Osteocyte (in vitro differentiated cells): ENCODE measurements around the gene GPC4. TPM values are rescaled to one million over a fixed set of nuclear protein-coding genes. Genes with fewer than 3 reads are reported as not detected.

Experiments used
- DNase-seq: peaks from one replicate; pipeline ENCODE4 v3.0.0; 2021; ENCODE audit warnings: mixed read lengths; ENCODE audit not compliant: unreplicated experiment; ENCODE audit errors: extremely low spot score
- H3K27ac Mint-ChIP-seq: one replicate; pipeline ENCODE4 v1.8.0; 2021; ENCODE audit warnings: mild to moderate bottlenecking, mixed read lengths; ENCODE audit not compliant: unreplicated experiment
- H3K27me3 Mint-ChIP-seq: one replicate; pipeline ENCODE4 v1.8.0; 2021; ENCODE audit warnings: mixed read lengths; ENCODE audit not compliant: unreplicated experiment
- H3K36me3 Mint-ChIP-seq: one replicate; pipeline ENCODE4 v1.8.0; 2021; ENCODE audit warnings: mixed read lengths; ENCODE audit not compliant: unreplicated experiment
- H3K4me1 Mint-ChIP-seq: one replicate; pipeline ENCODE4 v1.8.0; 2021; ENCODE audit warnings: mixed read lengths; ENCODE audit not compliant: unreplicated experiment
- H3K4me3 Mint-ChIP-seq: one replicate; pipeline ENCODE4 v1.8.0; 2021; ENCODE audit warnings: mild to moderate bottlenecking, moderate library complexity, mixed read lengths; ENCODE audit not compliant: unreplicated experiment
- H3K9me3 Mint-ChIP-seq: one replicate; pipeline ENCODE4 v1.8.0; 2021; ENCODE audit warnings: mixed read lengths; ENCODE audit not compliant: unreplicated experiment
- CTCF ChIP-seq: fragments of 200-600 bp; sonication (generic); IDR thresholded peaks from 2 replicates; pipeline ENCODE4 v1.5.0; 2021; ENCODE audit warnings: antibody characterized with exemption, mild to moderate bottlenecking, moderate library complexity
- total RNA-seq: library from RNA; stranded (reverse); gene quantifications from 2 replicates; pipeline ENCODE4 v1.2.1, GENCODE V29; 2021

Gene GPC4
- total RNA-seq, 1 donor from 2014 or later: 98.0 TPM

DNA sequence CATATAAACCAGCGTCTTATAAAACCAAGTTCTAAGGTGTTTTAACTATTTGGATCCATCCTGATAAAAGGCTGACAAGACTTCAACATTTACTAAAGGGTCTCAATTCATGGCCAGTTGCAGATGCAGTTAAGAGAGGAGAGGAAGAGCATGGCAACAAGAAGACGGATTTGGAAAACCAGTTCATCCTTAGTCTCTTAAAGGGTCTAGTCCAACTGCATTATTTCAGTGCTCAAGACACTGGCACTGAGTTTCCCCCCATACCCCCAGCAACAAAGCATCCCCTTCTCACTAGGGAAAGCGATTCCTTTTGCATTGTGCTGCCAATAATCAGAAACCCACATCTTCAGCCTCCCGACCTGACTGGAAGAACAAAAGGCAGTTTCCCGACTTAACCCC lies 106.8 kb downstream of the GPC4 start:
- no peak overlapping the region for H3K27ac Mint-ChIP-seq
- H3K27me3 Mint-ChIP-seq: no peaks in the 10 kb centered on the region
- no peaks in the 10 kb centered on the region for H3K9me3 Mint-ChIP-seq
- TF ChIP-seq CTCF: no peak
- no peak for DNase-seq
- peaks cover 25% of the 10 kb centered on the region for H3K36me3 Mint-ChIP-seq
- peaks cover 14% of the 10 kb centered on the region for H3K4me1 Mint-ChIP-seq
- no peak overlapping the region for H3K4me3 Mint-ChIP-seq

DNA sequence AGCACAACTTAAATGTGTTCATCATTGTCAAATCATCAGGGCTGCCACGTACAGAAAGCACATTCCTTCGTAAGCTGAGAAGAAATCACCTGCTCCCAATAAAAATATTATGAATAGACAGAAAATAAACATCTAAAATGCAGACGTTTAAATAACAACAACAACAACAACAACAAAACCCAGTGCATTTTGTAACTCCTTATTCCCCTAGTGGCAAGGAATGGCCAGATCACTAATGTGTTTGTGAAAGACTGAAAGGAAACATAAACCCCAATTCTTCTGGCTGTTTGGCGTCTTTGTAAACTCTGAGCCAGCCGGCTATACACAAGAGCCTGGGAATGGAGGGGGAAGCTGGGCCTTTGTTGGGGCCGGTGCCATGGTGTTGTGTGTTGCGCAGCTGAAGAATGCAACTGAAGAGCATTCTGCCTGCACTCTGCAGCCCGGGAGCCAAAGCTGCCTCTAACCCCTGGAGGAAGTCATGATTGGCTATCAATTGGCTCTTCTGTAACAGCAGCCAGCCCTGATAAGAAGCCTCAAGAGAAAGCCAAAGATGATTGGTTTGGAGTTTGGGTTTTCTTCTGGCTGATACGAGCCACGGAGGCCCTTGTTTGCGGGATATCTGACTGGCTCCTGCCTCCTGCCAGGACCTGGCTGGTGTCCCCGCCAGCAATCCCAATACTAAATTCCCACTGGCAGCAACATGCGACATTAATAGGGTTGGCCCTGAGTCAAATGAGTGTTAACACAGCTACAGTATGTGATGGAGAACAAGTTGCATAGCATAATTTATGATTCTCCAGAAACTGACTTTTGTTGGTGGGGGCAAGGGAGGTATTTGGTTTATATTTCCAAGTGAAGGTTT lies 107.4 kb downstream of the GPC4 start:
- TF ChIP-seq CTCF: no peak
- H3K4me1 Mint-ChIP-seq: peaks cover 14% of the 10 kb centered on the region
- DNase-seq: no peak
- peaks cover 27% of the 10 kb centered on the region for H3K36me3 Mint-ChIP-seq
- H3K4me3 Mint-ChIP-seq: no peak overlapping the region
- no peaks in the 10 kb centered on the region for H3K9me3 Mint-ChIP-seq
- H3K27me3 Mint-ChIP-seq: no peaks in the 10 kb centered on the region
- no peak overlapping the region for H3K27ac Mint-ChIP-seq

DNA sequence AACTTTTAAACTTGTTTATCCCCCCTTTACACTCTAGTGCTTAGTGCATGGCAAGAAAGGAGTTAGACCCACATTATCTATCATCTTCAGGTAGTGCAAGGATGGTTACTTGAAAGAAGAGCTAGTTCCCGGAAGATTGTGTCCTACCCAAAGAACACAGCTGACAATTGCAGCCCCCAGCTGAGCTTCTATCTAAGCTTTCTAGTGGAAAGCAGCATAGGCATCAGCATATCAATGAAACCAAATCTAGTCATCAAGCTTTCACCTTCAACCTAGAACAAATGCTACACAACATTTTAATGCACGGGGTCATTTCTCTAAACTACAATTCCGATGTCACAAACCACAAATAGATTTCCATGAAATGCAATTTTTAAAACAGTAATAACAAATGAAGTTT lies 108.2 kb downstream of the GPC4 start:
- Mint-ChIP-seq H3K36me3 (peaks cover 30% of the 10 kb centered on the region), H3K27ac (no peak overlapping the region), H3K9me3 (no peaks in the 10 kb centered on the region), H3K4me3 (no peak overlapping the region), H3K27me3 (no peaks in the 10 kb centered on the region), H3K4me1 (peaks cover 14% of the 10 kb centered on the region)
- no peak for TF ChIP-seq CTCF
- DNase-seq: no peak

DNA sequence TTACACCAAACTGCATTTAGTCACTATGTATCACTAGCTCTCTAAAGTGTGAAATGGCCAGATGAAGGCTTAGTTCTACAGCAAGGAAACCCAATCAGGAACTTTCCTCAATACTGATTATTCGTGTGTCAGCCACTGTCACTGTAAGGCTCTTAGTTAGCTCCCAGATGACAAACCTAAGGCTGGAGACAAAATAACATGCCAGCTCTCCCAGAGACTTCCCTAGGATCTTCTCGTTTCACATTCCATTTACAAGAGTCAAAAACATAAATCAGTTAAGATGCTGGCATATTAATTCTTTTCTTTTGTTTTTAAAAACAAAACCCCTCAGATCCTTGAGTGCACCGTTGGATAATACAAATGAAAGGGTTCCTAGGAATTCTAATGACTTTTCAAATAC lies 109.0 kb downstream of the GPC4 start:
- Mint-ChIP-seq H3K27ac (no peak overlapping the region), H3K27me3 (no peaks in the 10 kb centered on the region), H3K36me3 (peaks cover 28% of the 10 kb centered on the region), H3K9me3 (no peaks in the 10 kb centered on the region), H3K4me3 (no peak overlapping the region), H3K4me1 (peaks cover 14% of the 10 kb centered on the region)
- no peak for TF ChIP-seq CTCF
- DNase-seq: no peak

GRCh38 chrX:133305348-133305747 lies 109.9 kb downstream of the GPC4 start:
- no peak for DNase-seq
- H3K27me3 Mint-ChIP-seq: no peaks in the 10 kb centered on the region
- H3K4me1 Mint-ChIP-seq: peaks cover 23% of the 10 kb centered on the region
- H3K27ac Mint-ChIP-seq: no peak overlapping the region
- no peak overlapping the region for H3K4me3 Mint-ChIP-seq
- no peak for TF ChIP-seq CTCF
- H3K36me3 Mint-ChIP-seq: peaks cover 28% of the 10 kb centered on the region
- no peaks in the 10 kb centered on the region for H3K9me3 Mint-ChIP-seq
